Coronary artery (tissue), 2 donors: Measurements from ENCODE around the gene SASH1.

Source experiments
- DNase-seq: peaks from one replicate; pipeline ENCODE4 v3.0.0-alpha.2; 2017; ENCODE audit warnings: low spot score
- H3K27ac ChIP-seq, 2 donors: fragments of 200-600 bp; sonication (generic); one replicate each; pipeline ENCODE4 v1.5.1; 2016 to 2019
- H3K4me3 ChIP-seq: fragments of 200-600 bp; sonication (generic); 2 replicates; pipeline ENCODE4 v1.5.1; 2016; ENCODE audit warnings: mild to moderate bottlenecking, moderate library complexity
- TF ChIP-seq, protein P1 (sequence below): fragments of 200-600 bp; sonication (generic); IDR thresholded peaks from one replicate; pipeline ENCODE4 v1.5.1; 2019; ENCODE audit warnings: antibody characterized with exemption

The SASH1 gene

DNA sequence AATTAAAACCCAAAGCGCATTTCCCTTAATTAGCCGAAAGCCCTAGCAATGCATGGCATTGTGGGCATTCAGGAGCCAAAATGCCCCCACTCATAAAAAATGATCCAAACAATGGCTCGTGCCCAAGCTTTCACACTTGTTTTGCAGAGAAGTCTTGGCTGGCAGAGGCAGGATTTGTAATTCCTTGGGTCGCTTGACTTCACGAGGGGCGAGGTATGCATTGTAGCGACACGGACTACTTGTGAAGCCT lies 613 bp upstream of the SASH1 start:
- DNase-seq, result no peak

DNA sequence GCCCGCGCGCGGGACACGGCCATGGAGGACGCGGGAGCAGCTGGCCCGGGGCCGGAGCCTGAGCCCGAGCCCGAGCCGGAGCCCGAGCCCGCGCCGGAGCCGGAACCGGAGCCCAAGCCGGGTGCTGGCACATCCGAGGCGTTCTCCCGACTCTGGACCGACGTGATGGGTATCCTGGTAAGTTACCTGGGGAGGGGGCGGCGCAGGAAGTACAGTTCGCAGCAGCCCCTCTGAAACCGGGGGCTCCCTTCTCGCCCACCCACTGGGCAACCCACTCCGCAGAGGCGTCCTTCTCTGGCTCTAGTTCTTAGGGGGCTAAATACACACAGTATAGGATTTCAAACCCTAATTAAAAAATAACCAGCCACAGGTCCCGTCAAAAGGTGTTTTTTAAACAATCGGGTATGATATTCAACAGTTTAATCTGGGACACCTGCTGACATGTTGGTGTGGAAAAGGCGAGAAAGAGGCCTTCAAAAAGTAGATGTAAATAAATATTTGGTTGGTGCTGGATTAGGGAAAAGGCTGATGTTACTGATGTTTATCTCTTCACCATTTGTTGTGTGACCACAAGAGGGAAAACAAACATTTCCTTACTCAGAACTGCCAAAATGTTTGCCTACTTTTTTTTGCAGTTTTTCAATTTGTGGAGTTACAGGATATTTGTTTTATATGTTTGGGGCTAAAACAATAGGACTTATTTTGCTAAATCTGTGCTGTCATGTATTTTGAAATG lies 577 bp downstream of the SASH1 start:
- Histone ChIP-seq H3K4me3 (peak overlapping the region; percentile 98), H3K27ac (peak overlapping the region; percentile 88 to 94)
- no peak for DNase-seq
- TF ChIP-seq, protein P1, sequence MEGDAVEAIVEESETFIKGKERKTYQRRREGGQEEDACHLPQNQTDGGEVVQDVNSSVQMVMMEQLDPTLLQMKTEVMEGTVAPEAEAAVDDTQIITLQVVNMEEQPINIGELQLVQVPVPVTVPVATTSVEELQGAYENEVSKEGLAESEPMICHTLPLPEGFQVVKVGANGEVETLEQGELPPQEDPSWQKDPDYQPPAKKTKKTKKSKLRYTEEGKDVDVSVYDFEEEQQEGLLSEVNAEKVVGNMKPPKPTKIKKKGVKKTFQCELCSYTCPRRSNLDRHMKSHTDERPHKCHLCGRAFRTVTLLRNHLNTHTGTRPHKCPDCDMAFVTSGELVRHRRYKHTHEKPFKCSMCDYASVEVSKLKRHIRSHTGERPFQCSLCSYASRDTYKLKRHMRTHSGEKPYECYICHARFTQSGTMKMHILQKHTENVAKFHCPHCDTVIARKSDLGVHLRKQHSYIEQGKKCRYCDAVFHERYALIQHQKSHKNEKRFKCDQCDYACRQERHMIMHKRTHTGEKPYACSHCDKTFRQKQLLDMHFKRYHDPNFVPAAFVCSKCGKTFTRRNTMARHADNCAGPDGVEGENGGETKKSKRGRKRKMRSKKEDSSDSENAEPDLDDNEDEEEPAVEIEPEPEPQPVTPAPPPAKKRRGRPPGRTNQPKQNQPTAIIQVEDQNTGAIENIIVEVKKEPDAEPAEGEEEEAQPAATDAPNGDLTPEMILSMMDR, result no peak

More for the DNA sequence above, 613 bp upstream of the SASH1 start:
- H3K4me3 ChIP-seq, result peak overlapping the region; percentile 98
- TF ChIP-seq, protein P1, result no peak
- H3K27ac ChIP-seq, result peak overlapping the region; percentile 88 to 94

DNA sequence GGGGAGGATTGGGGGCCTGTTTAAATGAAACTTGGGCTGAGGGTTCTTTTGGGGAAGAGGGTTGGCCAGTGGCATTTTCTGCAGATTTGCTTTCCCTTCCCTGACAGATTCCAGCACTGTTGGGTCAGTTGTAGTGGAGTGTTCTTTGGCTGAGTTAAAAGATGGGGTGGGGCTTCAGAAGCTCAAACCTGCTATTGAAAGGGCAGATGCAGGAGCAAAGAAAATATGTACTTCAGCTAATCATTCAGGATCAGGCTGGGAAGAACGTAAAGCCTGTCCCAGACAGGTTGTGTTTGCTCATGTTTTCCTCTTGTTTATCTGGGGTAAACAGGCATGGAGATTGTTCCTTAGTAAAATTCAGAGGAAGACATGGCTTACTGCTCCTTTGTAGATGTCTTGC lies 2.5 kb downstream of the SASH1 start:
- Histone ChIP-seq H3K27ac (peak overlapping the region; percentile 74 to 88), H3K4me3 (peak overlapping the region; percentile 98)
- TF ChIP-seq, protein P1, result no peak
- DNase-seq, result no peak

DNA sequence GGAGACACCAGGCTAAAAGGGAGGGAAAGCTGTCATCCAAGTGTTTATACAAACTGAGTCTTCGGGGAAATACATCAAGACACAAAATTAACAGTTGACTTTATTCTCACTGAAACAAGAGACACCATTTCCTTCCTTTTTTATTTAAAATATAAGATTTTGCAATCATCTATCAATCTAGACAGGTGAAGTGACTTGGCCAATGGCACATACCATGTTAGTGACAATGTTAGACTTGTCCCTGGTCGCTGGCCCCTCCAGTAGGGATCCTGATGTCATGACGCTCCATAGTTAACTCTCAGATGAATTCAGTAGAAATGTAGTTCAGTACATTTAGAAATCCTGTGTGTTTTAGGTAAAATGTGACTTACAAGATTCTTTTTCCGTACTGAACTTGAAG lies 2.9 kb downstream of the SASH1 start:
- Histone ChIP-seq H3K4me3 (peak overlapping the region; percentile 98), H3K27ac (peak overlapping the region; percentile 74 to 88)
- TF ChIP-seq, protein P1, result no peak
- DNase-seq, result no peak

GRCh38 chr6:148346681-148347440 lies 4.2 kb downstream of the SASH1 start:
- peak overlapping the region; percentile 2 to 27 for H3K27ac ChIP-seq
- no peak overlapping the region for H3K4me3 ChIP-seq
- no peak for DNase-seq
- TF ChIP-seq, protein P1, result no peak

GRCh38 chr6:148347441-148348054 lies 4.9 kb downstream of the SASH1 start:
- peak overlapping the region in 1 of 2 donors; percentile 27 for H3K27ac ChIP-seq
- no peak overlapping the region for H3K4me3 ChIP-seq
- DNase-seq, result no peak
- TF ChIP-seq, protein P1, result no peak
